Mucosa of descending colon (tissue), 3 donors: ENCODE results near the gene LRRIQ1. TPM values are rescaled to one million over a fixed set of nuclear protein-coding genes. Genes with fewer than 3 reads are reported as not detected.

Source experiments
- ATAC-seq: fragments of 200-7000 bp; cut with Tn5 transposase; one replicate; pipeline ENCODE4 v1.9.1; 2020; ENCODE audit warnings: mild to moderate bottlenecking, moderate library complexity
- DNase-seq, 3 donors: peaks; one replicate each; pipeline ENCODE4 v3.0.0-alpha.2; 2020
- H3K36me3 ChIP-seq: fragments of 200-600 bp; one replicate; pipeline ENCODE4 v1.8.0; 2021; ENCODE audit warnings: low read depth, mild to moderate bottlenecking
- H3K4me1 ChIP-seq: fragments of 200-600 bp; one replicate; pipeline ENCODE4 v1.8.0; 2021; ENCODE audit warnings: low read depth, mild to moderate bottlenecking
- H3K4me3 ChIP-seq: fragments of 200-600 bp; one replicate; pipeline ENCODE4 v1.8.0; 2021; ENCODE audit warnings: mild to moderate bottlenecking
- H3K9me3 ChIP-seq: fragments of 200-600 bp; one replicate; pipeline ENCODE4 v1.8.0; 2021; ENCODE audit warnings: mild to moderate bottlenecking
- intact Hi-C, 2 donors: fragments of 100-400 bp; cut with DNase I in 1 of 2; cut with micrococcal nuclease in 1 of 2; formaldehyde crosslinking; loops; one replicate each; pipeline versions ENCODE4 v1.11.0 to v1.11.1; 2022; cut with DNase I, micrococcal nuclease
- total RNA-seq, 3 donors: library from RNA; stranded (reverse); fragmentation: NEBNext Ultra II Directional in 2 of 3; extraction: Animal tissue kit (Norgen Biotek cat#: 25700) in 2 of 3; gene quantifications; one replicate each; pipeline versions ENCODE4 v1.2.1 to v1.2.4, GENCODE V29; 2021 to 2023
- TF ChIP-seq, protein P1 (sequence below): fragments of 200-600 bp; IDR thresholded peaks from one replicate; pipeline ENCODE4 v1.8.0; 2022; ENCODE audit warnings: antibody characterized with exemption, mild to moderate bottlenecking
- donor health status: DM: no; HTN: no; CAD: no; lungs with moderate emphysema.
- donor health status: DM: no; HTN: no; CAD: no.
- donor health status: DM: no; HTN: yes; CAD: no.

Gene LRRIQ1
- total RNA-seq, 3 donors from 2014 or later: 0.35 TPM; not detected in 2

DNA sequence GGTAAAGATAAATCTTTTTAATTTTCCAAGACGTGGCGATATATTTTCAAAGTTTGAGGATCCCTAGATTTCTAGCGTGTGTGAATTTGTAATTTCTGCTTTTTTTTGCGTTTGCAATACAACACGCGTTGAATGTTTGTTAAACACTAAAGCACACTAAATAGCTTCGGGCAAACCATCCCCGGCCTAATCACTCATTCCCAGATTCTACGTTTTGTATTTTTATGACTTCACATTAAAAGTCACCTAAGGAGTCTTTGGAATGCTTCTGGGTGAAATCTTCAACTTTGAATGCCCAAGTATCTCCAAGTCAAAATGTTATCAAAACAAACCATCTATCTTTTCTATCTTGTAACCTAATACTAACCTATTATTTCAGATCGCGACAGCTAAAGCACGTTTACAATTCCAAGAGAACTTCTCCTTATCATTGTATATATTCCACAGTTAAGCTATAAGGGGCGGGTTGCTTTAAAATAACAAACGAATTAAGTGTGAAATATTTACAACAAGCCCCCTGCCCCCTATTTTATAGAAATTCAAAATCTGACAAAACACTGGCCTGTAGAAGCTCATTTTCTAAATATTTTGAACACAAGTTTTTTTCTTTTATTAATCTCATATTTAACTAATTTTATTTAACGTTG lies 245.0 kb downstream of the LRRIQ1 start:
- Histone ChIP-seq H3K36me3 (no peaks in the 10 kb centered on the region), H3K9me3 (no peaks in the 10 kb centered on the region), H3K4me3 (no peak overlapping the region), H3K4me1 (peaks cover 14% of the 10 kb centered on the region)
- ATAC-seq (no peak), DNase-seq (no peak)
- TF ChIP-seq, protein P1, sequence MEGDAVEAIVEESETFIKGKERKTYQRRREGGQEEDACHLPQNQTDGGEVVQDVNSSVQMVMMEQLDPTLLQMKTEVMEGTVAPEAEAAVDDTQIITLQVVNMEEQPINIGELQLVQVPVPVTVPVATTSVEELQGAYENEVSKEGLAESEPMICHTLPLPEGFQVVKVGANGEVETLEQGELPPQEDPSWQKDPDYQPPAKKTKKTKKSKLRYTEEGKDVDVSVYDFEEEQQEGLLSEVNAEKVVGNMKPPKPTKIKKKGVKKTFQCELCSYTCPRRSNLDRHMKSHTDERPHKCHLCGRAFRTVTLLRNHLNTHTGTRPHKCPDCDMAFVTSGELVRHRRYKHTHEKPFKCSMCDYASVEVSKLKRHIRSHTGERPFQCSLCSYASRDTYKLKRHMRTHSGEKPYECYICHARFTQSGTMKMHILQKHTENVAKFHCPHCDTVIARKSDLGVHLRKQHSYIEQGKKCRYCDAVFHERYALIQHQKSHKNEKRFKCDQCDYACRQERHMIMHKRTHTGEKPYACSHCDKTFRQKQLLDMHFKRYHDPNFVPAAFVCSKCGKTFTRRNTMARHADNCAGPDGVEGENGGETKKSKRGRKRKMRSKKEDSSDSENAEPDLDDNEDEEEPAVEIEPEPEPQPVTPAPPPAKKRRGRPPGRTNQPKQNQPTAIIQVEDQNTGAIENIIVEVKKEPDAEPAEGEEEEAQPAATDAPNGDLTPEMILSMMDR: no peak
- intact Hi-C loops: no loop called here

DNA sequence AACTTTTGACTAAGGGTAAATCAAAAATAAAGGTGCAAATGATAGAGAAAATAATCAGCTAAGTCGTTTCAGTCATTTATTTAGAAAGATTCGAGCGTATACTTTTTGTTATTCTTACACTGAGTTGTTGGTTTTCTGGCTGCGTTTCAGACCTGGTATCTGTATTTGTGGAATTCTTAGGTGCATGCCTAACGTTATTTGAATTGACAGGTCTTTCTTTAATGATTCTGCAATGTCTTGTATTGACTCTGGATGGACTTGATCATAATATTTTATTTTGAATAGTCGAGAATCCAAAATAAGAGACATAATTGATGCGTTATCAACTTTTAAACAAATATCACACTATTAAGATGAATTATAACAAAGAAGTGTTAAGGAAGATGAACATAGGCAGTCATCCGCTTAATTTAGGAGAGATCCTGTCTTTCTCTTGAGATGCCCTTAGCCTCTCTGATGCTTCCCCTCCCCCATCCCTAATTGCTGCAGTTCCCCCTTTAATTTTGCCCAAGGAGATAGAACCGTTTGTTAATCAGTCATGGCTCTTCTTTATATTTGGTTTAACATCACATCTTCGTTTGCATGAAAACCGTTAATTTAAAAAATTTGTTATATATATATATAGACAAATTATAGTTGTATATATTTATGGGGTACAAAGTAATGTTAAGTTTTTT lies 245.6 kb downstream of the LRRIQ1 start:
- Histone ChIP-seq H3K4me1 (peaks cover 14% of the 10 kb centered on the region), H3K36me3 (no peaks in the 10 kb centered on the region), H3K9me3 (no peaks in the 10 kb centered on the region), H3K4me3 (no peak overlapping the region)
- no peak for ATAC-seq
- no peak for DNase-seq
- intact Hi-C loops: no loop called here
- TF ChIP-seq, protein P1: no peak

DNA sequence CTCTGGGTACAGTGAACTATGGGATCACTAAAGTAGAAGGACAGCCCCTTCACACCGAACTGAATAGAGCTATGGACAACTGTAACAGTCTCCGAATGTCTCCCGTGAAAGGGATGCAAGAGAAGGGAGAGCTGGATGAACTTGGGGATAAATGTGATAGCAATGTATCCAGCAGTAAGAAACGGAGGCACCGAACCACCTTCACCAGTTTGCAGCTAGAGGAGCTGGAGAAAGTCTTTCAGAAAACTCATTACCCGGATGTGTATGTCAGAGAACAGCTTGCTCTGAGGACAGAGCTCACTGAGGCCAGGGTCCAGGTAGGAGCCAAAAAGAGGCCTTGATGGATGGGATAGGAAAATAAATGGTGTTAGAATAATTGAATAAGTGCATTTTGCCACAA lies 247.4 kb downstream of the LRRIQ1 start:
- ATAC-seq (no peak), DNase-seq (no peak)
- peaks cover 14% of the 10 kb centered on the region for H3K4me1 ChIP-seq
- intact Hi-C loops: no loop called here
- no peaks in the 10 kb centered on the region for H3K36me3 ChIP-seq
- no peak overlapping the region for H3K4me3 ChIP-seq
- TF ChIP-seq, protein P1: no peak
- no peaks in the 10 kb centered on the region for H3K9me3 ChIP-seq

Other genes with a start within 250 kb of the LRRIQ1 start
- gene SLC6A15, start 123.6 kb upstream of the LRRIQ1 start, total RNA-seq: 1 to 10 TPM in 1 of 3 donors, under 1 TPM in 2; 0.17 to 3.1 (median 0.51) TPM
- gene TSPAN19, start 74 bp upstream of the LRRIQ1 start, total RNA-seq: 1 to 10 TPM in 1 of 3 donors, not detected in 2; 1.2 TPM
- not detected for gene ALX1, start 243.9 kb downstream of the LRRIQ1 start, total RNA-seq